ENCODE data around the gene SLC35E1. TPM values are rescaled to one million over a fixed set of nuclear protein-coding genes. Genes with fewer than 3 reads are reported as not detected.

Gene SLC35E1
- total and polyA plus RNA-seq, 2 of the 13 experiments (the other 11 are each of a cell fraction or from before 2014, with no cell fraction given): 21.2 to 46.5 TPM

GRCh38 chr19:16575282-16575681, 3.1 kb upstream of the SLC35E1 start:
- no peaks in the 10 kb centered on the region; a peak in 1 of 5 replicates for H3K27me3 ChIP-seq (ENCODE audit: control insufficient read depth in 1 of 2, insufficient read depth in 2 of 2, low read length in 2 of 2)
- no peak overlapping the region for H3K9ac ChIP-seq (ENCODE audit: insufficient read depth, low read depth, low read length)
- no peak for ATAC-seq
- no TSS peak for BruUV-seq (replicated peaks)
- no peak for FAIRE-seq
- H3K4me1 ChIP-seq (ENCODE audit: insufficient read depth, low read length): peaks cover 29% of the 10 kb centered on the region
- no peak overlapping the region for H3K4me2 ChIP-seq (ENCODE audit: low read depth, low read length)
- no peak for DNase-seq (ENCODE audit: low spot score)
- no peak overlapping the region for H3K4me3 ChIP-seq (replicated peaks in 1 of 3; ENCODE audit: insufficient read depth in 1 of 3, low read depth in 2 of 3, low read length in 3 of 3)
- no peak overlapping the region for H2AFZ ChIP-seq (ENCODE audit: low read length)
- H3K36me3 ChIP-seq (replicated peaks in 1 of 2; ENCODE audit: control insufficient read depth in 1 of 2, insufficient read depth in 2 of 2, low read length in 2 of 2): peaks cover 16 to 40% of the 10 kb centered on the region in 2 experiments; a peak in 4 of 5 replicates
- ChIA-PET CTCF (ENCODE audit: low intra/inter-chr PET ratio, low total read pairs) (no interaction called here), POLR2A (no interaction called here)
- in situ Hi-C loops (cut with HindIII; ENCODE audit: extremely low pct_ligation_motif_present, low pct_unique_long_range_greater_than_20kb): no loop called here
- no peaks in the 10 kb centered on the region for H3K9me3 ChIP-seq (ENCODE audit: low read length)
- intact Hi-C loops (cut with micrococcal nuclease; ENCODE audit: unreplicated experiment): no loop called here
- H3K27ac ChIP-seq (ENCODE audit: extremely low read length, insufficient read depth, low read length): no peak overlapping the region
- WGBS (ENCODE audit: low lambda C conversion rate): 92% methylated on average over 2 of the region's 2 CpGs
- peaks cover 8% of the 10 kb centered on the region; the same call in 1 of the 2 replicates for H4K20me1 ChIP-seq (ENCODE audit: insufficient read depth, low read length)
- TF ChIP-seq, protein P1, sequence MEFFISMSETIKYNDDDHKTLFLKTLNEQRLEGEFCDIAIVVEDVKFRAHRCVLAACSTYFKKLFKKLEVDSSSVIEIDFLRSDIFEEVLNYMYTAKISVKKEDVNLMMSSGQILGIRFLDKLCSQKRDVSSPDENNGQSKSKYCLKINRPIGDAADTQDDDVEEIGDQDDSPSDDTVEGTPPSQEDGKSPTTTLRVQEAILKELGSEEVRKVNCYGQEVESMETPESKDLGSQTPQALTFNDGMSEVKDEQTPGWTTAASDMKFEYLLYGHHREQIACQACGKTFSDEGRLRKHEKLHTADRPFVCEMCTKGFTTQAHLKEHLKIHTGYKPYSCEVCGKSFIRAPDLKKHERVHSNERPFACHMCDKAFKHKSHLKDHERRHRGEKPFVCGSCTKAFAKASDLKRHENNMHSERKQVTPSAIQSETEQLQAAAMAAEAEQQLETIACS (CRISPR knock-in tag; IDR thresholded peaks at IDR 0.05): no peak
- TF ChIP-seq EHMT2 (IDR thresholded peaks at IDR 0.05; ENCODE audit: borderline replicate concordance, low read depth, low read length): no peak
- no peak for TF ChIP-seq SNRNP70 (IDR thresholded peaks at IDR 0.05; ENCODE audit: low read depth, low read length)
- no peak for TF ChIP-seq ESRRA (CRISPR knock-in tag; IDR thresholded peaks at IDR 0.05; ENCODE audit: low read depth)
- TF ChIP-seq SAP130 (CRISPR knock-in tag; IDR thresholded peaks at IDR 0.05; ENCODE audit: low read depth): no peak
- no peak for TF ChIP-seq PPARG (CRISPR knock-in tag; conservative IDR thresholded peaks at IDR 0.05)
- no peak for TF ChIP-seq ZSCAN29 (CRISPR knock-in tag; conservative IDR thresholded peaks at IDR 0.05)
- TF ChIP-seq ZNF674 (CRISPR knock-in tag; IDR thresholded peaks at IDR 0.05; ENCODE audit: low read depth): no peak
- TF ChIP-seq CHD2 (IDR thresholded peaks at IDR 0.05; ENCODE audit: low read depth, low read length): no peak
- no peak for TF ChIP-seq IKZF1 (IDR thresholded peaks at IDR 0.05)
- peaks cover 55% of the 10 kb centered on the region for H3K79me2 ChIP-seq (ENCODE audit: insufficient read depth, low read length)

Measured in HepG2 (cell line).